Activated naive CD8-positive, alpha-beta T cell (primary cell): ENCODE results near the gene ZNF550.
A peak's percentile ranks its signal among the peaks of the same experiment; 100 is the strongest.

Experiments used
- H3K27ac Mint-ChIP-seq: one replicate; pipeline ENCODE4 v1.8.0; 2021; ENCODE audit warnings: mixed read lengths
- H3K27me3 Mint-ChIP-seq: one replicate; pipeline ENCODE4 v1.8.0; 2021; ENCODE audit warnings: mixed read lengths
- H3K36me3 Mint-ChIP-seq: one replicate; pipeline ENCODE4 v1.8.0; 2021; ENCODE audit warnings: mixed read lengths
- H3K4me1 Mint-ChIP-seq: one replicate; pipeline ENCODE4 v1.8.0; 2021; ENCODE audit warnings: low read depth, mixed read lengths
- H3K4me3 Mint-ChIP-seq: one replicate; pipeline ENCODE4 v1.8.0; 2021; ENCODE audit warnings: mild to moderate bottlenecking, mixed read lengths
- H3K9me3 Mint-ChIP-seq: one replicate; pipeline ENCODE4 v1.8.0; 2021; ENCODE audit warnings: low read depth, mixed read lengths

ZNF550 gene

GRCh38 chr19:57559404-57560025 lies at the start of gene ZNF550:
ZNF550 (minus strand) TSS chr19:57559863; CDS start chr19:57559682, 181 bp downstream.
- peak within 1 kb of the TSS; percentile 92 for H3K27ac Mint-ChIP-seq
- peaks cover 33% of the 10 kb centered on the region for H3K4me1 Mint-ChIP-seq
- peaks cover 18% of the 10 kb centered on the region for H3K9me3 Mint-ChIP-seq
- no peaks in the 10 kb centered on the region for H3K27me3 Mint-ChIP-seq
- H3K36me3 Mint-ChIP-seq, result peaks cover 41% of the 10 kb centered on the region
- H3K4me3 Mint-ChIP-seq, result peak within 1 kb of the TSS; percentile 92

GRCh38 chr19:57606931-57607330 lies 47.3 kb upstream of the ZNF550 start:
- peaks cover 25% of the 10 kb centered on the region for H3K9me3 Mint-ChIP-seq
- H3K27ac Mint-ChIP-seq, result no peak overlapping the region
- H3K4me1 Mint-ChIP-seq, result peaks cover 2% of the 10 kb centered on the region
- no peaks in the 10 kb centered on the region for H3K27me3 Mint-ChIP-seq
- peaks cover 52% of the 10 kb centered on the region for H3K36me3 Mint-ChIP-seq
- H3K4me3 Mint-ChIP-seq, result no peak overlapping the region

- Mint-ChIP-seq H3K36me3 (peaks cover 49% of the 10 kb centered on the region), H3K4me3 (peak within 1 kb of the TSS; percentile 88), H3K4me1 (peaks cover 18% of the 10 kb centered on the region), H3K9me3 (peaks cover 40% of the 10 kb centered on the region), H3K27ac (peak within 1 kb of the TSS; percentile 75), H3K27me3 (no peaks in the 10 kb centered on the region)
Observed at GRCh38 chr19:57599761-57600383, 40.2 kb upstream of the ZNF550 start, which contains the start of gene ZNF530. ZNF530 (plus strand) TSS chr19:57599885; CDS start chr19:57604346, 4,461 bp downstream.

DNA sequence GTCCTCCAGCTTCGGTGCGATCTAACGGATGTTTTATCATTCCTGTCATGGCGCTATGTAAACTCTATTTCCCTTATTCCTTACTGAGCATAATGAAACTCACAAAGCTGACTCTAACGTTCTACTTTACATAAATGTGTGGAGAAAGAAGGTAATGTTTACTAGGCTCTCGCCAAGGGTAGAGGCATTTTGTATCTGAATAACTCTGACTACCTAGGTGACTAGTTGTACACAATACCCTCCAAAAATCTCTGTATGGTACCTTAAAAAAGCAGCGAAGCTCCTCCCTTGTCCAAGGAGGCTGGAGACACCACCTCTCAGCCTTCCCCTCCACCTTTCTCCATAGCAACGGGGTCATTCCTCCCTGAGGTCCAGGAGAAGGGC lies 39.7 kb upstream of the ZNF550 start:
- H3K4me1 Mint-ChIP-seq, result peaks cover 16% of the 10 kb centered on the region
- H3K4me3 Mint-ChIP-seq, result peak overlapping the region; percentile 88
- no peaks in the 10 kb centered on the region for H3K27me3 Mint-ChIP-seq
- peaks cover 46% of the 10 kb centered on the region for H3K36me3 Mint-ChIP-seq
- peaks cover 38% of the 10 kb centered on the region for H3K9me3 Mint-ChIP-seq
- peak overlapping the region; percentile 75 for H3K27ac Mint-ChIP-seq

DNA sequence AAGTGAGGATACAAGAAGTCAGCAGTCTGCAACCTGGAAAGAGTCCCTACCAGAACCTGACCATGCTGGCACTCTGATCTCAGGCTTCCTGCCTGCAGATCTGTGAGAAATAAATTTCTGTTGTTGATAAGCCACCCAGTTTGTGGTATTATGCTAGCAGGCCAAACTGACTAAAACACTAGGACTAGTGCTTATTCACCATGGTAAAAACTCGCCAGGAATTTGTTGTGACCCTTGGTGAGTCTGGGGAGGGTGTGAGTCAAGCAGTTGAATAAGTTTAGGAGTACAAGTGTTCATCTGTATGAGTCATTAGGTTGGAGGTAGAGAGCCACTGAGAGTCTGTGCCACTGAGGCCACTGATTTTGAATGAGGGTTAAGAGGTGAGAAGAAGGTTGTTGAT lies 27.9 kb upstream of the ZNF550 start:
- Mint-ChIP-seq H3K27ac (no peak overlapping the region), H3K9me3 (peaks cover 26% of the 10 kb centered on the region), H3K36me3 (peaks cover 67% of the 10 kb centered on the region), H3K4me3 (no peak overlapping the region), H3K27me3 (no peaks in the 10 kb centered on the region), H3K4me1 (peaks cover 13% of the 10 kb centered on the region)

DNA sequence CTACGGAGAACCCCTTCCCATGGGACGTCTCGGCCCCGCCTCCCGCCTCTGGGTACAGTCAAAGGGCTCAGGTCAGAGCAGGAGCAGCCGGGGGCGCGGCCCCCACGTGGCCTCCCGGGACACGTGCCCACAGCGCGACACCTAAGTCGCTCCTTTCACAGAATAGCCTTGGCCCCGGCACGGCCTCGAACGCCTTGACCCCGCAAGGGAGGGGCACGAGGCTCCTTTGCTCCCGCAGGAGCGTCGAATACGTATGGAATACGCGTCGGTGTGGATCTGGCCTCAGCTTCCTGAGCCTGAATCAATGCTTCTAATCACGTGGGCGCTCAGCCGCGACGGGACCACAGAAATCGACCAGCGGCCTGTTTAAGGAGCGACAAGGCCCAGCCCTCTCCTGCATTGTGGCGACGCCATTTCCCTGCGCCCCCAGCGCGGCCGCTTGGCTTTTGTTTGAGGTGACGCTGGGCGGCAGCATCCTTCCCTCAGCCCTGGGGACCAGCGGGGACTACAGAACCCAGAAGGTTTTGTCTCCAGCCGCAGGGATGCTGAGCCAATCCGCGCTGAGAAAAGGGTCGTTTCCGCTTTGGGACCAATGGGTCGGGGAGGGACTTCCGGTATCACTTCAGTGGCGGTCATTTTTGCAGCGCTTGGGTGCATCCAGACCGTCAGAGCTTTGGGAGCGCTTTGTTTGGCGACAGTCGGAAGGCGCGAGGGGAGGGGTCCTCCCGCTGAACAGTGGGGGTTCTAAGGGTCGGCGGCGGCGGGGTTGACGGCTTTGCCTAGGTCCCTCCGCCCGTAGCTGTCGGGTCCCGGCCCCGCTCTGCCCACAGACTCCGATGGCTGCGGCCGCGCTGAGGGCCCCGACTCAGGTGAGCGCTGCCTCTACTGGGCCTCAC lies 24.1 kb upstream of the ZNF550 start, which contains the start of gene ZIK1:
Gene ZIK1, plus strand, starts transcription at position 625 of the 896 bp plus-strand sequence. Its CDS starts 212 bp downstream, at position 837.
- H3K4me1 Mint-ChIP-seq, result peaks cover 17% of the 10 kb centered on the region
- H3K9me3 Mint-ChIP-seq, result peaks cover 25% of the 10 kb centered on the region
- no peaks in the 10 kb centered on the region for H3K27me3 Mint-ChIP-seq
- H3K27ac Mint-ChIP-seq, result peak within 1 kb of the TSS; percentile 81
- H3K4me3 Mint-ChIP-seq, result peak within 1 kb of the TSS; percentile 94
- H3K36me3 Mint-ChIP-seq, result peaks cover 37% of the 10 kb centered on the region

DNA sequence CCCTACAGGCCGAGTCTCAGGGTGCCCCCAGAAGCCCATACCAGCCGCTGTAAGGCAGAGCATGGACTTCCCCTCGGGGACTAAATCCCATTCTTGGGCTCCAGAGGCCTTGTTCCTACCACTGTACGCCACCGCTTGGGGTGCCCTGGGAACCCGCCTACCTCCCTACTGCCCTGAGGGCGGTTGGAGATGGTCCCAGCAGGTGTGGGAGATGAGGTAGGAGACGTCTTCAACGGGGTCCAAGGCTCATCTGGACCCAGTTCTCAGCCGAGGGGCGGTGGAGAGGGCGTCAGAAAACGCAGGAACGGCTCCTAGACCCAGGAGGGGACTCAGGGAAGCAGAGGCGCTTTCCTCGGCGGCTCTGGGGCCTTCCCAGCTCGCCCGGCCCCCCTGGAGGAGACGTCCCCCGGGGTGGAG lies 23.4 kb upstream of the ZNF550 start:
- Mint-ChIP-seq H3K4me3 (peak overlapping the region; percentile 40), H3K27ac (no peak overlapping the region), H3K27me3 (no peaks in the 10 kb centered on the region), H3K36me3 (peaks cover 32% of the 10 kb centered on the region), H3K9me3 (peaks cover 24% of the 10 kb centered on the region), H3K4me1 (peaks cover 20% of the 10 kb centered on the region)

DNA sequence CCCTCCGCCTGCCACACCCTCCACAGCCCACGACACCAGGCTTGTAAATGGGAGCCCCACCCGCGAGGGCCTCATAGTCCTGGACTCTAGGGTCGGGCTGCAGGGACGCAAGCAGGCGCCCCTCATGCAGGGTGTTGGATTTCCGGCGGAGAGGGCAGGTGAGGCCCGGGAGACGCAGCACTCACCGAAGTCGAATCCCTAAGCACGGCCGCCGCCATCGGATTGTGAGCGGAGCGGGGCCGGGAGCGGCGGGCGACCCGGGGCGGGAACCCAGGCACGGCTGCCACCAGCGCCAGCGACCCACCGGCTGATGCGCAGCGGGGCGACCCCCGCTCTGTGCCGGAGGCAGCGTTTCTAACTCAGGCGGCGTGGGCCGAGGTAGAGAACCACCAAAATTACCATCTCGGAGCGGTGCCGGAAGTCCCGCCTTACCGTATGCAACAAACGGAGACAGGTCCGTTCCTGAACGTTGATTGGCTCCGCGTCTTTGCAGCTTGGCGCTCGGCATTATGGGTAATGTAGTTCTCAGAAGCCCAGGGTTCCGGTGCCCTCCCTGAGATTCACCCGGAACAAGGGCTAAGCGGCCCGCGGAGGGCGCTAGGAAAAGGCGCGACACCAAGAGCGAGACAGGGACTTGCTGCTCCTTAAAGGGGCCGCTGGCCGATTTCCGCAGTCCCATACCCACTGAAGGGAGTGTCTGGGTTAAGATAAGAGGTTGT lies 19.0 kb upstream of the ZNF550 start, which contains the start of gene ZNF416:
Gene ZNF416, minus strand, starts transcription at position 425 of the 719 bp plus-strand sequence. Its CDS starts 207 bp downstream, at position 218.
- Mint-ChIP-seq H3K9me3 (peaks cover 27% of the 10 kb centered on the region), H3K4me3 (peak within 1 kb of the TSS; percentile 84), H3K27ac (peak within 1 kb of the TSS; percentile 73), H3K4me1 (peaks cover 25% of the 10 kb centered on the region), H3K27me3 (no peaks in the 10 kb centered on the region), H3K36me3 (peaks cover 36% of the 10 kb centered on the region)

DNA sequence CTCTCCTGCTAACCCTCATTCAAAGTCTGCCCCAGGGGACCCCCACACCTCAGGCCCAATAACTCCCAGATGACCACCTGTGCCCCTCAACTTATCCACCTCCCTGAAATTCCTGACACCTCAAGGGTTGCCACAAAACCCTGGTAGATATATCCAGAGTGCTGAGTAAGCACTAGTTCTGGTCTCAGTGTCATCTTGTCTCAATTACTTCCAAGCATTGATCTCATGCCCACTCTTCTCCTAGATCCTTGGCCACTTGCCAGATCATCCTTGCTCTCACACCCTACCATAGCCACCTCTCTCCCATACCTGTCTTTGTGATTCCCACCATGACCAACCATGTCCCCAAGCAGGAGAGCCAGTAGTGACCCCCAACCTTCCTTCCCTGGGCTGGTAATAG lies 17.0 kb upstream of the ZNF550 start:
- Mint-ChIP-seq H3K4me1 (peaks cover 23% of the 10 kb centered on the region), H3K27ac (no peak overlapping the region), H3K9me3 (peaks cover 27% of the 10 kb centered on the region), H3K27me3 (no peaks in the 10 kb centered on the region), H3K4me3 (peak overlapping the region; percentile 71), H3K36me3 (peaks cover 52% of the 10 kb centered on the region)

- peaks cover 55% of the 10 kb centered on the region for H3K36me3 Mint-ChIP-seq
- no peaks in the 10 kb centered on the region for H3K27me3 Mint-ChIP-seq
- H3K9me3 Mint-ChIP-seq, result peaks cover 26% of the 10 kb centered on the region
- no peak overlapping the region for H3K27ac Mint-ChIP-seq
- H3K4me3 Mint-ChIP-seq, result no peak overlapping the region
- peaks cover 10% of the 10 kb centered on the region for H3K4me1 Mint-ChIP-seq
Observed at GRCh38 chr19:57572415-57572947, 12.8 kb upstream of the ZNF550 start.

DNA sequence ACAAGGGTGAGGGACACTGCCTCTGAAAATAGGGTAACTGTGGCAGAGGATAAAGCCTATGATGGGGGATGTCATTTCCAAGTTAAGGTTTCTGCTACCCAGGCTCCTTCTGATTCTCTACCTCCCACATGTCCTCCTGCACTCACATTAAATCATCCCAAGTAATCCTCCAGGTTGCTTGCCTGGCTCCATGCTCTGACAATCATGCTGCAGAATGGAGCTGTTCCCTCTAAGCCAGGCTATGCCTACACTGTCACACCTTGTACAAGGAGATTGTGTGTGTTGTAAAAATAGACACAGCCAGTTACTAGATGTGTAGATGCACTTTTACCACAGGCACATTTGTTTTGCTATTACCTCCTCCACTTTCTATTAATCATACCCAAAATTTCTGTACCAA lies 11.0 kb upstream of the ZNF550 start:
- no peaks in the 10 kb centered on the region for H3K4me1 Mint-ChIP-seq
- H3K36me3 Mint-ChIP-seq, result peaks cover 40% of the 10 kb centered on the region
- no peak overlapping the region for H3K4me3 Mint-ChIP-seq
- no peaks in the 10 kb centered on the region for H3K27me3 Mint-ChIP-seq
- peaks cover 20% of the 10 kb centered on the region for H3K9me3 Mint-ChIP-seq
- no peak overlapping the region for H3K27ac Mint-ChIP-seq

DNA sequence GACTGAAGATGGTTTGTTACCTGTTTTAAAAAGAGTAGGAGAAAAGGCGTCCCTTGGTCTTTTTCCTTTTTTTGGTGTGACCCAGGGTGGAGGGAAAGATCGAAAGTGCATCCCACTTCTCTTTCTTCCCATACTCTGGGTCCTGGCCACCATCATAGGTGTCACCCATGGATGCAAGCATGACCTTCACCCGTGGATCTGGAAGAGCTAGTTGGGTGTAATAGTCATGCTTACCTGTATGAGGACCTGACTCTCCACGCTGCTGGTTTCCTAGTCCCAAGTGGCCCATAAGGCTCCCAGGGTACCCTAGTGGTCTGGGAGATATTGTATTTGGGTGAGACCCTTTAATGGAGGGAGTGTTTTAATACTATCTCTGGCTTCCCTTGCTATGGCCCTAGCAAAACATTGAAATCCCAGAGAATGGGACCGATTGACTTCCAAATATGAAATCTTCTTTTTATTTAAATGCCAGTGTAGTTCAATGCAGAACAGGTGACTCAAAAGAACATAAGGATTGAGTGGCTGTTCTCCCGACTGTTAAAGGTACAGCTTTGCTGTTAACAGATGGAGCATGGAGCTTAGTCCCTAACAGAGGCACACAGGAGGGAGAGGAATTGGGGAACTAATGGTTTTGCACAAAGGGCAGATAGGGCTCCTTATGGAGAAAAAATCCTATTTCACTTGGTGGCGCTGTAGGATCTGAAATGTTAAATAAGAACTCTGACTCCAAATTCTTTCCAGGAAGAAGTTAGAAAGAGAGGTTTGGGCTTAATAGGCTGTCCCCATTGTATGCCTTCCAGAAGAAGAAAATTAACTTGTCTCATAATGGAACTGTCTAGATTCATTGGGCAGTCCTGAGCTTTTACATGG lies 7.0 kb upstream of the ZNF550 start:
- no peak overlapping the region for H3K27ac Mint-ChIP-seq
- H3K9me3 Mint-ChIP-seq, result peaks cover 31% of the 10 kb centered on the region
- no peak overlapping the region for H3K4me3 Mint-ChIP-seq
- H3K36me3 Mint-ChIP-seq, result peaks cover 21% of the 10 kb centered on the region
- no peaks in the 10 kb centered on the region for H3K4me1 Mint-ChIP-seq
- H3K27me3 Mint-ChIP-seq, result no peaks in the 10 kb centered on the region

- Mint-ChIP-seq H3K4me3 (no peak overlapping the region), H3K27ac (no peak overlapping the region), H3K27me3 (no peaks in the 10 kb centered on the region), H3K4me1 (peaks cover 19% of the 10 kb centered on the region), H3K9me3 (peaks cover 29% of the 10 kb centered on the region), H3K36me3 (peaks cover 23% of the 10 kb centered on the region)
Observed at GRCh38 chr19:57563547-57563946, 3.9 kb upstream of the ZNF550 start.
